Neural cell (in vitro differentiated cells): ENCODE data around the gene TMEM50A. TPM values are rescaled to one million over a fixed set of nuclear protein-coding genes. Genes with fewer than 3 reads are reported as not detected.

Experiments used
- H2AFZ ChIP-seq: fragments of 200-600, 300-800 bp; sonication (generic), shearing (Covaris generic); 2 replicates; pipeline ENCODE4 v1.6.0; 2014; ENCODE audit warnings: low read depth, mild to moderate bottlenecking, antibody characterized with exemption, low read length, moderate library complexity
- H3F3A ChIP-seq: fragments of 200-600 bp; shearing (Covaris generic); 2 replicates; pipeline ENCODE4 v1.6.1; 2016; ENCODE audit warnings: mild to moderate bottlenecking, moderate library complexity, mixed read lengths, antibody characterized with exemption, low read length; ENCODE audit not compliant: insufficient read depth, poor library complexity, severe bottlenecking
- H3K27ac ChIP-seq: fragments of 200-600, 300-800 bp; sonication (generic), shearing (Covaris generic); 2 replicates; pipeline ENCODE4 v1.5.1; 2014; ENCODE audit warnings: mild to moderate bottlenecking, low read length, moderate library complexity
- H3K27me3 ChIP-seq: fragments of 300-800, 200-600 bp; sonication (generic), shearing (Covaris generic); 2 replicates; pipeline ENCODE4 v1.6.0; 2014; ENCODE audit warnings: mild to moderate bottlenecking, low read depth, low read length, moderate library complexity; ENCODE audit not compliant: insufficient read depth
- H3K36me3 ChIP-seq: fragments of 300-800, 200-600 bp; sonication (generic), shearing (Covaris generic); 2 replicates; pipeline ENCODE4 v1.5.1; 2014; ENCODE audit warnings: mild to moderate bottlenecking, antibody characterized with exemption, low read length, moderate library complexity; ENCODE audit not compliant: insufficient read depth
- H3K4me2 ChIP-seq: fragments of 300-800, 200-600 bp; sonication (generic), shearing (Covaris generic); 2 replicates; pipeline ENCODE4 v1.6.0; 2014; ENCODE audit warnings: mild to moderate bottlenecking, low read length
- H3K4me3 ChIP-seq: fragments of 300-800, 200-600 bp; sonication (generic), shearing (Covaris generic); 2 replicates; pipeline ENCODE4 v1.5.1; 2014; ENCODE audit warnings: mild to moderate bottlenecking, low read length, moderate library complexity
- H3K79me2 ChIP-seq: fragments of 200-600 bp; shearing (Covaris generic); replicated peaks from 2 replicates; pipeline ENCODE4 v1.6.0; 2014; ENCODE audit warnings: mild to moderate bottlenecking, low read length, moderate library complexity; ENCODE audit not compliant: insufficient read depth
- H3K9ac ChIP-seq: fragments of 300-800, 200-600 bp; sonication (generic), shearing (Covaris generic); 2 replicates; pipeline ENCODE4 v1.6.1; 2016; ENCODE audit warnings: mild to moderate bottlenecking, low read length, mixed read lengths
- H3K9me2 ChIP-seq: fragments of 200-600 bp; shearing (Covaris generic); 2 replicates; pipeline ENCODE4 v1.6.1; 2016; ENCODE audit warnings: mild to moderate bottlenecking, low read length, mixed read lengths; ENCODE audit not compliant: insufficient read depth
- H3K9me3 ChIP-seq: fragments of 200-600, 300-800 bp; sonication (generic), shearing (Covaris generic); 2 replicates; pipeline ENCODE4 v1.6.1; 2016; ENCODE audit warnings: mild to moderate bottlenecking, mixed run types, low read length, moderate library complexity, mixed read lengths
- H4K20me1 ChIP-seq: fragments of 200-600 bp; shearing (Covaris generic); 2 replicates; pipeline ENCODE4 v1.6.1; 2016; ENCODE audit warnings: mild to moderate bottlenecking, mixed run types; ENCODE audit not compliant: insufficient read depth
- CTCF ChIP-seq: fragments of 450-650 bp; IDR thresholded peaks from 2 replicates; pipeline ENCODE4 v1.5.1; 2014; ENCODE audit warnings: antibody characterized with exemption, mild to moderate bottlenecking, moderate library complexity; ENCODE audit not compliant: poor library complexity, severe bottlenecking
- EP300 ChIP-seq: fragments of 450-650 bp; conservative IDR thresholded peaks from 2 replicates; pipeline ENCODE4 v1.6.1; 2014; ENCODE audit warnings: antibody characterized with exemption, mild to moderate bottlenecking, moderate library complexity; ENCODE audit not compliant: poor library complexity, severe bottlenecking
- EZH2 ChIP-seq: fragments of 200-600, 300-800 bp; shearing (Covaris generic), sonication (generic); IDR thresholded peaks from 2 replicates; pipeline ENCODE4 v1.6.1; 2014; ENCODE audit warnings: antibody characterized with exemption, low read length, borderline replicate concordance, mild to moderate bottlenecking; ENCODE audit not compliant: insufficient read depth, poor library complexity, severe bottlenecking
- MXI1 ChIP-seq: fragments of 450-650 bp; conservative IDR thresholded peaks from 2 replicates; pipeline ENCODE4 v1.6.1; 2014; ENCODE audit warnings: antibody characterized with exemption, mild to moderate bottlenecking; ENCODE audit not compliant: poor library complexity, severe bottlenecking
- POLR2AphosphoS5 ChIP-seq: IDR thresholded peaks from 2 replicates; pipeline ENCODE4 v1.6.1; 2012
- RAD21 ChIP-seq: fragments of 450-650 bp; conservative IDR thresholded peaks from 2 replicates; pipeline ENCODE4 v1.6.1; 2014; ENCODE audit warnings: antibody characterized with exemption, mild to moderate bottlenecking, moderate library complexity
- SMC3 ChIP-seq: fragments of 450-650 bp; conservative IDR thresholded peaks from 2 replicates; pipeline ENCODE4 v1.6.1; 2014; ENCODE audit warnings: antibody characterized with exemption, mild to moderate bottlenecking, moderate library complexity; ENCODE audit not compliant: poor library complexity
- TAF1 ChIP-seq: IDR thresholded peaks from 2 replicates; pipeline ENCODE4 v1.6.1; 2012; ENCODE audit warnings: low read depth
- polyA plus RNA-seq: library from polyadenylated mRNA; depleted of rRNA; stranded (reverse); fragments of >200 nt; gene quantifications from 2 replicates; pipeline ENCODE4 v1.2.3, GENCODE V29; 2014
- TF ChIP-seq, protein P1 (sequence below): IDR thresholded peaks from 2 replicates; pipeline ENCODE4 v1.6.1; 2012; ENCODE audit warnings: borderline replicate concordance

The TMEM50A gene
- polyA plus RNA-seq, 1 donor from 2014 or later = 161 TPM

- Histone ChIP-seq H4K20me1 (no peaks in the 10 kb centered on the region), H3F3A (no peaks in the 10 kb centered on the region), H3K79me2 (no peaks in the 10 kb centered on the region), H3K9me3 (no peaks in the 10 kb centered on the region), H3K9ac (no peak overlapping the region), H3K4me2 (no peak overlapping the region), H3K27ac (no peak overlapping the region), H3K9me2 (no peaks in the 10 kb centered on the region), H3K27me3 (no peaks in the 10 kb centered on the region), H3K36me3 (peaks cover 8% of the 10 kb centered on the region), H3K4me3 (no peak overlapping the region), H2AFZ (no peak overlapping the region)
- TF ChIP-seq RAD21 = no peak
- no peak for TF ChIP-seq SMC3
- no peak for TF ChIP-seq TAF1
- no peak for TF ChIP-seq EZH2
- TF ChIP-seq POLR2AphosphoS5 = no peak
- TF ChIP-seq MXI1 = no peak
- TF ChIP-seq, protein P1, sequence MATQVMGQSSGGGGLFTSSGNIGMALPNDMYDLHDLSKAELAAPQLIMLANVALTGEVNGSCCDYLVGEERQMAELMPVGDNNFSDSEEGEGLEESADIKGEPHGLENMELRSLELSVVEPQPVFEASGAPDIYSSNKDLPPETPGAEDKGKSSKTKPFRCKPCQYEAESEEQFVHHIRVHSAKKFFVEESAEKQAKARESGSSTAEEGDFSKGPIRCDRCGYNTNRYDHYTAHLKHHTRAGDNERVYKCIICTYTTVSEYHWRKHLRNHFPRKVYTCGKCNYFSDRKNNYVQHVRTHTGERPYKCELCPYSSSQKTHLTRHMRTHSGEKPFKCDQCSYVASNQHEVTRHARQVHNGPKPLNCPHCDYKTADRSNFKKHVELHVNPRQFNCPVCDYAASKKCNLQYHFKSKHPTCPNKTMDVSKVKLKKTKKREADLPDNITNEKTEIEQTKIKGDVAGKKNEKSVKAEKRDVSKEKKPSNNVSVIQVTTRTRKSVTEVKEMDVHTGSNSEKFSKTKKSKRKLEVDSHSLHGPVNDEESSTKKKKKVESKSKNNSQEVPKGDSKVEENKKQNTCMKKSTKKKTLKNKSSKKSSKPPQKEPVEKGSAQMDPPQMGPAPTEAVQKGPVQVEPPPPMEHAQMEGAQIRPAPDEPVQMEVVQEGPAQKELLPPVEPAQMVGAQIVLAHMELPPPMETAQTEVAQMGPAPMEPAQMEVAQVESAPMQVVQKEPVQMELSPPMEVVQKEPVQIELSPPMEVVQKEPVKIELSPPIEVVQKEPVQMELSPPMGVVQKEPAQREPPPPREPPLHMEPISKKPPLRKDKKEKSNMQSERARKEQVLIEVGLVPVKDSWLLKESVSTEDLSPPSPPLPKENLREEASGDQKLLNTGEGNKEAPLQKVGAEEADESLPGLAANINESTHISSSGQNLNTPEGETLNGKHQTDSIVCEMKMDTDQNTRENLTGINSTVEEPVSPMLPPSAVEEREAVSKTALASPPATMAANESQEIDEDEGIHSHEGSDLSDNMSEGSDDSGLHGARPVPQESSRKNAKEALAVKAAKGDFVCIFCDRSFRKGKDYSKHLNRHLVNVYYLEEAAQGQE = no peak
Measured at GRCh38 chr1:25360596-25361581, 22.8 kb downstream of the TMEM50A start.

GRCh38 chr1:25361901-25362300 is 23.8 kb downstream of the TMEM50A start:
- no peak overlapping the region for H3K27ac ChIP-seq
- no peak overlapping the region for H3K9ac ChIP-seq

More at GRCh38 chr1:25361901-25362300, 23.8 kb downstream of the TMEM50A start:
- H3K27me3 ChIP-seq = no peaks in the 10 kb centered on the region
- no peaks in the 10 kb centered on the region for H3K9me2 ChIP-seq
- no peak overlapping the region for H2AFZ ChIP-seq
- H3K4me3 ChIP-seq = no peak overlapping the region
- no peaks in the 10 kb centered on the region for H3F3A ChIP-seq
- H3K36me3 ChIP-seq = peaks cover 8% of the 10 kb centered on the region
- no peaks in the 10 kb centered on the region for H3K9me3 ChIP-seq
- TF ChIP-seq TAF1 = no peak
- no peak for TF ChIP-seq MXI1
- TF ChIP-seq, protein P1 = no peak
- no peak for TF ChIP-seq POLR2AphosphoS5
- no peak for TF ChIP-seq EP300
- no peak for TF ChIP-seq SMC3
- TF ChIP-seq RAD21 = no peak
- TF ChIP-seq EZH2 = no peak
- TF ChIP-seq CTCF = no peak
- no peaks in the 10 kb centered on the region for H3K79me2 ChIP-seq
- H4K20me1 ChIP-seq = no peaks in the 10 kb centered on the region
- H3K4me2 ChIP-seq = no peak overlapping the region
